ENCODE measurements around the gene ARMC7. TPM values are rescaled to one million over a fixed set of nuclear protein-coding genes. Genes with fewer than 3 reads are reported as not detected.

The ARMC7 gene
- total and polyA plus RNA-seq, 2 of the 13 experiments (the other 11 are each of a cell fraction or from before 2014, with no cell fraction given), result 3.9 to 4.2 TPM

DNA sequence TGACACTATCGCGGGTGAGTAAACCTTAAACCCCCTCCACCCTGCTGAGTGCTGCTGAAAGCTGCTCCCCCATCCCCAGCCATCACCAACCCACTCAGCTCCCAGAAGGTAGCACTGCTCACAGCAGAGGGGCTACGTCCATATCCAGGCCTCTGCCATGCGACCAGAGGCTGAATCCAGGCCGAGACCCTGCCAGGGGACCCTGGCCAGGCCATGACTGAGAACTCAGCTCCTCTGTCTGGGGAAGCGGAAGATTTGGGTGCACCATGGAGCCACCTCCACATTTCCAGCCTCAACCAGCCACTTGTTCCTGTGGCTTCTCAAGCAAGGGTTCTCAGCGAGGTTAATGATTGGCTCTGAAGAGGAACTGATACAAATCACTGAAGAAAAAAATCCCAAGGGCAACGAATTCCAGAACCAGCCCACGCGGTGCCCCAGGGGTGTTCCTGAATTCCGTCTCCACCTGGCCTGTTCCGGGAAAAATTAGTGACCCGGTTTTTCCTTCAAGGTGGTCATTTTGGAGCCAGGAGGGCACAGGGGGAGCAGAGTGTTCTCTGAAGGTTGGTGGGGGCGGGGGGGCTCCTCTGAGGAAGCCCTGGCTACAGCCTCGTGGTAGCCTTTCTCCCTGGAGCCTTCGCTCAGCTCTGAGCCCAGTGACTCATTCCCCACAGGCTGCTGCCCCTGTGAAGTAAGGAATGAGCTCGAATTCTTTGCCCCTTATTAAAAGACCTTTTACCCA, 31.3 kb upstream of the ARMC7 start (continued):
- TF ChIP-seq ZNF609 (CRISPR knock-in tag; IDR thresholded peaks at IDR 0.05; ENCODE audit: borderline replicate concordance) (0 out of 2 replicates have a peak, but pooled peaks have one; percentile 12), ZNF253 (CRISPR knock-in tag; IDR thresholded peaks at IDR 0.05; ENCODE audit: borderline replicate concordance) (0 out of 2 replicates have a peak, but pooled peaks have one; percentile 43), NKX3-1 (CRISPR knock-in tag; IDR thresholded peaks at IDR 0.05) (no peak), NFIC (IDR thresholded peaks at IDR 0.05; ENCODE audit: low read length) (no peak), SIN3B (IDR thresholded peaks at IDR 0.05; ENCODE audit: low read length) (no peak), KAT7 (CRISPR knock-in tag; IDR thresholded peaks at IDR 0.05; ENCODE audit: borderline replicate concordance) (no peak), MAZ (IDR thresholded peaks at IDR 0.05; ENCODE audit: borderline replicate concordance, low read depth, low read length) (no peak), MAZ (CRISPR knock-in tag; IDR thresholded peaks at IDR 0.05; ENCODE audit: low read depth) (0 out of 2 replicates have a peak, but pooled peaks have one; percentile 63), ZNF644 (CRISPR knock-in tag; IDR thresholded peaks at IDR 0.05; ENCODE audit: low read depth) (no peak), FOXA3 (CRISPR knock-in tag; IDR thresholded peaks at IDR 0.05) (0 out of 2 replicates have a peak, but pooled peaks have one; percentile 7), NFATC3 (CRISPR knock-in tag; IDR thresholded peaks at IDR 0.05) (0 out of 2 replicates have a peak, but pooled peaks have one; percentile 3), ZBTB49 (CRISPR knock-in tag; IDR thresholded peaks at IDR 0.05; ENCODE audit: borderline replicate concordance) (no peak), HNF1A (IDR thresholded peaks at IDR 0.05; ENCODE audit: low read depth) (no peak), HNF1A (CRISPR knock-in tag; IDR thresholded peaks at IDR 0.05; ENCODE audit: borderline replicate concordance) (0 out of 2 replicates have a peak, but pooled peaks have one; percentile 26), ZSCAN21 (CRISPR knock-in tag; IDR thresholded peaks at IDR 0.05; ENCODE audit: borderline replicate concordance) (peak; percentile 72; the same call in 1 of the 2 replicates)
- TF ChIP-seq, protein P1, sequence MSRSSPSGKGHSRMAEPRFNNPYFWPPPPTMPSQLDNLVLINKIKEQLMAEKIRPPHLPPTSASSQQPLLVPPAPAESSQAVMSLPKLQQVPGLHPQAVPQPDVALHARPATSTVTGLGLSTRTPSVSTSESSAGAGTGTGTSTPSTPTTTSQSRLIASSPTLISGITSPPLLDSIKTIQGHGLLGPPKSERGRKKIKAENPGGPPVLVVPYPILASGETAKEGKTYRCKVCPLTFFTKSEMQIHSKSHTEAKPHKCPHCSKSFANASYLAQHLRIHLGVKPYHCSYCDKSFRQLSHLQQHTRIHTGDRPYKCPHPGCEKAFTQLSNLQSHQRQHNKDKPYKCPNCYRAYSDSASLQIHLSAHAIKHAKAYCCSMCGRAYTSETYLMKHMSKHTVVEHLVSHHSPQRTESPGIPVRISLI (CRISPR knock-in tag; IDR thresholded peaks at IDR 0.05; ENCODE audit: borderline replicate concordance), result peak; percentile 48; the same call in 1 of the 2 replicates
